Measurements from ENCODE around the gene AAR2.

- no peak for TF ChIP-seq ZNF274 (IDR thresholded peaks at IDR 0.05; ENCODE audit: low read depth, low read length)
- no peak for TF ChIP-seq YY1 (IDR thresholded peaks at IDR 0.05; ENCODE audit: insufficient read depth, insufficient read length)
These were observed 16.5 kb upstream of the AAR2 start for GRCh38 chr20:36219671-36220220.

Measured in NT2/D1 (cell line).